H1 (cell line): ENCODE measurements around the gene CAMKMT. TPM values are rescaled to one million over a fixed set of nuclear protein-coding genes. Genes with fewer than 3 reads are reported as not detected.
A peak's percentile ranks its signal among the peaks of the same experiment; 100 is the strongest.

ENCODE experiments used
- CTCF ChIA-PET: fragments of 300-600 bp; sonication (Branson Sonifier 250); formaldehyde crosslinking; loops from one replicate; lab custom pipeline; 2021; ENCODE audit not compliant: partially characterized antibody; lab: Charles Lee
- POLR2A ChIA-PET: fragments of 300-600 bp; sonication (Branson Sonifier 250); formaldehyde crosslinking; loops from one replicate; lab custom pipeline; 2021; ENCODE audit warnings: inconsistent platforms; ENCODE audit not compliant: partially characterized antibody; lab: Charles Lee
- DNase-seq, 2 experiments: peaks; one replicate each; pipeline versions ENCODE4 v3.0.0 to v3.0.0-alpha.2; 2010 to 2022; ENCODE audit warnings: low spot score in 2 of 2, low read depth in 1 of 2, mixed read lengths in 1 of 2
- FAIRE-seq: peaks from 2 replicates; lab custom pipeline; 2011; peaks lifted over from hg19 to GRCh38; lab: Jason Lieb, UNC
- H2AFZ ChIP-seq: 2 replicates; pipeline ENCODE4 v1.8.1; 2012; ENCODE audit warnings: low read length, inconsistent platforms
- H2AK5ac ChIP-seq: 2 replicates; pipeline ENCODE4 v1.6.1; 2013; ENCODE audit warnings: low read depth, low read length
- H2BK120ac ChIP-seq: replicated peaks from 2 replicates; pipeline ENCODE3; 2013; ENCODE audit warnings: low read depth, low read length, inconsistent platforms
- H2BK12ac ChIP-seq: 2 replicates; pipeline ENCODE4 v1.6.1; 2013; ENCODE audit warnings: low read depth, low read length
- H2BK15ac ChIP-seq: 2 replicates; pipeline ENCODE4 v1.6.1; 2013; ENCODE audit warnings: low read length
- H2BK20ac ChIP-seq: 2 replicates; pipeline ENCODE4 v1.6.1; 2013; ENCODE audit warnings: low read length
- H2BK5ac ChIP-seq: 2 replicates; pipeline ENCODE4 v1.6.1; 2013; ENCODE audit warnings: low read depth, low read length
- H3K14ac ChIP-seq: 2 replicates; pipeline ENCODE4 v1.6.1; 2013; ENCODE audit warnings: inconsistent platforms; ENCODE audit not compliant: insufficient read length
- H3K18ac ChIP-seq: 2 replicates; pipeline ENCODE4 v1.6.1; 2013; ENCODE audit warnings: low read length; ENCODE audit errors: extremely low read depth
- H3K23ac ChIP-seq: 2 replicates; pipeline ENCODE4 v1.6.1; 2013; ENCODE audit warnings: inconsistent platforms; ENCODE audit not compliant: insufficient read length
- H3K23me2 ChIP-seq: 2 replicates; pipeline ENCODE4 v1.6.1; 2013; ENCODE audit warnings: low read depth, low read length
- H3K27ac ChIP-seq: 2 replicates; pipeline ENCODE4 v1.6.1; 2011; ENCODE audit warnings: low read depth, low read length, inconsistent platforms
- H3K27me3 ChIP-seq, 4 experiments: replicated peaks in 1 of 4; 1 replicate in 1 of 4; 2 replicates in 3 of 4; pipeline versions ENCODE4 v1.6.1 to v1.8.1; 2011 to 2013; ENCODE audit warnings: low read length in 3 of 4, mild to moderate bottlenecking in 3 of 4, inconsistent platforms in 2 of 4, mixed read lengths in 2 of 4, moderate library complexity in 1 of 4; ENCODE audit not compliant: control insufficient read depth in 3 of 4, insufficient read depth in 3 of 4; ENCODE audit errors: extremely low read depth in 1 of 4
- H3K36me3 ChIP-seq, 4 experiments: 2 replicates each; pipeline versions ENCODE4 v1.6.1 to v1.8.1; 2011 to 2013; ENCODE audit warnings: mild to moderate bottlenecking in 4 of 4, low read length in 3 of 4, moderate library complexity in 2 of 4, control low read depth in 1 of 4, inconsistent platforms in 1 of 4; ENCODE audit not compliant: insufficient read depth in 4 of 4, control insufficient read depth in 2 of 4
- H3K4ac ChIP-seq: replicated peaks from 2 replicates; pipeline ENCODE3; 2013; ENCODE audit warnings: low read length, low read depth, mixed read lengths, inconsistent platforms; ENCODE audit not compliant: insufficient read length
- H3K4me1 ChIP-seq, 4 experiments: replicated peaks in 1 of 4; 1 replicate in 1 of 4; 2 replicates in 3 of 4; pipeline versions ENCODE4 v1.6.1 to v1.8.1; 2011 to 2013; ENCODE audit warnings: low read length in 3 of 4, inconsistent platforms in 2 of 4, mixed read lengths in 1 of 4; ENCODE audit not compliant: insufficient read depth in 4 of 4, control insufficient read depth in 3 of 4
- H3K4me2 ChIP-seq, 2 experiments: 2 replicates each; pipeline versions ENCODE4 v1.6.1 to v1.8.1; 2011 to 2013; ENCODE audit warnings: low read depth in 2 of 2, low read length in 2 of 2, control low read depth in 1 of 2, inconsistent platforms in 1 of 2, mild to moderate bottlenecking in 1 of 2; ENCODE audit not compliant: insufficient read depth in 1 of 2
- H3K4me3 ChIP-seq, 4 experiments: fragments of 200-600, 300-600 bp in 1 of 4; sonication (generic), shearing (Covaris generic), sonication (Bioruptor Twin) in 1 of 4; 2 replicates each; pipeline versions ENCODE4 v1.5.1 to v1.8.1; 2011 to 2016; ENCODE audit warnings: low read length in 4 of 4, low read depth in 3 of 4, control low read depth in 2 of 4, inconsistent platforms in 2 of 4, mild to moderate bottlenecking in 2 of 4, mixed read lengths in 1 of 4, moderate library complexity in 1 of 4; ENCODE audit not compliant: insufficient read depth in 2 of 4; ENCODE audit errors: extremely low read depth in 1 of 4
- H3K56ac ChIP-seq: replicated peaks from 2 replicates; pipeline ENCODE3; 2013; ENCODE audit warnings: low read depth, mild to moderate bottlenecking, mixed read lengths, low read length, inconsistent platforms; ENCODE audit not compliant: insufficient read length
- H3K79me1 ChIP-seq: 2 replicates; pipeline ENCODE4 v1.6.1; 2013; ENCODE audit warnings: low read depth, low read length, control low read depth
- H3K79me2 ChIP-seq, 2 experiments: 2 replicates each; pipeline versions ENCODE4 v1.6.1 to v1.8.1; 2012 to 2013; ENCODE audit warnings: low read length in 2 of 2, mild to moderate bottlenecking in 2 of 2, inconsistent platforms in 1 of 2; ENCODE audit not compliant: insufficient read depth in 2 of 2, control insufficient read depth in 1 of 2
- H3K9ac ChIP-seq, 4 experiments: replicated peaks in 1 of 4; 1 replicate in 1 of 4; 2 replicates in 3 of 4; pipeline versions ENCODE4 v1.6.1 to v1.8.1; 2011 to 2013; ENCODE audit warnings: low read depth in 3 of 4, low read length in 3 of 4, control low read depth in 2 of 4, mild to moderate bottlenecking in 2 of 4, moderate library complexity in 2 of 4, inconsistent platforms in 1 of 4; ENCODE audit errors: extremely low read depth in 1 of 4
- H3K9me3 ChIP-seq, 2 experiments: 2 replicates each; pipeline versions ENCODE4 v1.6.1 to v1.8.1; 2012 to 2013; ENCODE audit warnings: mild to moderate bottlenecking in 2 of 2, moderate library complexity in 2 of 2, control low read depth in 1 of 2, inconsistent platforms in 1 of 2, low read depth in 1 of 2, low read length in 1 of 2, mixed read lengths in 1 of 2; ENCODE audit not compliant: insufficient read depth in 2 of 2
- H4K20me1 ChIP-seq, 2 experiments: replicated peaks in 1 of 2; 2 replicates each; pipeline versions ENCODE3 to v1.8.1; 2011 to 2013; ENCODE audit warnings: inconsistent platforms in 2 of 2, low read length in 2 of 2, mild to moderate bottlenecking in 1 of 2; ENCODE audit not compliant: insufficient read depth in 2 of 2, control insufficient read depth in 1 of 2
- H4K5ac ChIP-seq: 2 replicates; pipeline ENCODE4 v1.6.1; 2013; ENCODE audit warnings: low read length, low read depth, mixed read lengths, inconsistent platforms; ENCODE audit not compliant: insufficient read length
- H4K8ac ChIP-seq: 2 replicates; pipeline ENCODE4 v1.8.0; 2013; ENCODE audit warnings: mild to moderate bottlenecking, moderate library complexity, low read length, inconsistent platforms; ENCODE audit not compliant: insufficient read depth; ENCODE audit errors: extremely low read depth
- H4K91ac ChIP-seq: replicated peaks from 2 replicates; pipeline ENCODE3; 2013; ENCODE audit warnings: low read length, mixed read lengths, inconsistent platforms; ENCODE audit not compliant: insufficient read length
- CBX8 ChIP-seq: fragments of 300-800, 300-1000 bp; sonication (generic); IDR thresholded peaks from 2 replicates; pipeline ENCODE4 v1.7.1; 2016; ENCODE audit warnings: low read depth, low read length, borderline replicate concordance
- CTBP2 ChIP-seq: IDR thresholded peaks from 2 replicates; pipeline ENCODE4 v1.7.0; 2011; ENCODE audit warnings: borderline replicate concordance, mild to moderate bottlenecking, moderate library complexity, mixed read lengths, low read length; ENCODE audit not compliant: insufficient read depth, insufficient read length
- CTCF ChIP-seq, 3 experiments: IDR thresholded peaks; 1 replicate in 2 of 3; 2 replicates in 1 of 3; pipeline versions ENCODE4 v1.5.1 to v1.6.1; 2011; ENCODE audit warnings: low read length in 3 of 3, mild to moderate bottlenecking in 3 of 3, inconsistent platforms in 2 of 3, low read depth in 1 of 3, moderate library complexity in 1 of 3; ENCODE audit not compliant: insufficient read depth in 1 of 3; ENCODE audit errors: control extremely low read depth in 1 of 3
- GTF2F1 ChIP-seq: IDR thresholded peaks from 2 replicates; pipeline ENCODE4 v1.6.1; 2012; ENCODE audit warnings: low read depth, low read length, improper control_type of control experiment, borderline replicate concordance
- KDM1A ChIP-seq: fragments of 200-600, 300-600 bp; sonication (generic); IDR thresholded peaks from 2 replicates; pipeline ENCODE4 v1.7.1; 2016; ENCODE audit warnings: mild to moderate bottlenecking, low read length, borderline replicate concordance
- NANOG ChIP-seq: IDR thresholded peaks from 2 replicates; pipeline ENCODE4 v1.6.1; 2011; ENCODE audit warnings: low read length, low read depth, mild to moderate bottlenecking, inconsistent platforms; ENCODE audit not compliant: insufficient read depth, poor library complexity, severe bottlenecking
- NRF1 ChIP-seq: IDR thresholded peaks from 2 replicates; pipeline ENCODE4 v1.6.1; 2011; ENCODE audit warnings: mild to moderate bottlenecking, low read depth, low read length, improper control_type of control experiment
- SIRT6 ChIP-seq: IDR thresholded peaks from one replicate; pipeline ENCODE4 v1.7.1; 2012; ENCODE audit warnings: low read length, inconsistent platforms
- TAF7 ChIP-seq: optimal IDR thresholded peaks from 2 replicates; pipeline ENCODE3; 2011; ENCODE audit warnings: low read depth, mild to moderate bottlenecking, inconsistent platforms, low read length, moderate library complexity, borderline replicate concordance
- WGBS, 2 experiments: shearing (Covaris generic) in 1 of 2; methylation state at CpG; one replicate each; pipeline versions ENCODE4 v1.1.6 to v1.1.7; 2013 to 2015; ENCODE audit warnings: low lambda C conversion rate in 2 of 2, mixed read lengths in 2 of 2, inconsistent platforms in 1 of 2, low coverage in 1 of 2, missing lambda C conversion rate in 1 of 2; ENCODE audit not compliant: insufficient replicate concordance in 2 of 2, insufficient coverage in 1 of 2, insufficient read length in 1 of 2; ENCODE audit errors: extremely low coverage in 1 of 2, missing lambda C conversion rate in 1 of 2; 5-methylcytosine and 5-hydroxymethylcytosine counted together
- polyA plus RNA-seq, 7 experiments: library from polyadenylated mRNA; depleted of rRNA in 3 of 7; stranded (reverse) in 5 of 7; unstranded in 2 of 7; fragments of >200 nt in 5 of 7; fragments of 200-250 nt in 2 of 7; gene quantifications; 1 replicate in 5 of 7; 2 replicates in 1 of 7; 4 replicates in 1 of 7; pipeline versions ENCODE4 v1.2.1 to v1.2.3, GENCODE V29; 2011 to 2013; ENCODE audit warnings: missing spikeins in 2 of 7, mixed read lengths in 2 of 7
- total RNA-seq: library from RNA; stranded (reverse); fragmentation: NEBNext Ultra II Directional; extraction: Animal tissue kit (Norgen Biotek cat#: 25700); gene quantifications from 2 replicates; pipeline ENCODE4 v1.2.1, GENCODE V29; 2021

Gene CAMKMT
- total and polyA plus RNA-seq, 2 of the 8 experiments (the other 6 are each of a cell fraction or from before 2014, with no cell fraction given): 14.7 to 22.4 TPM

- no peak overlapping the region for H2BK5ac ChIP-seq
- POLR2A ChIA-PET: interaction anchor here (0.6 to 1.0 kb wide), 3 partner anchors 10 to 448 kb away, joined by 3 to 4 read pairs (median 3); no protein-coding TSS in a partner anchor
- H3K4ac ChIP-seq: no peak overlapping the region
- FAIRE-seq (peak; percentile 100), DNase-seq (peak in 1 of 2 experiments; percentile 5)
- no peak overlapping the region for H2AK5ac ChIP-seq
- no peak overlapping the region for H3K9ac ChIP-seq
- H2BK120ac ChIP-seq: no peak overlapping the region
- peaks cover 0 to 1% (median 0%) of the 10 kb centered on the region in 4 experiments; a peak in 1 of 7 replicates for H3K27me3 ChIP-seq
- no peak overlapping the region for H3K4me2 ChIP-seq
- no peak overlapping the region for H2BK15ac ChIP-seq
- no peaks in the 10 kb centered on the region for H4K20me1 ChIP-seq
- H3K79me1 ChIP-seq: no peaks in the 10 kb centered on the region
- H3K9me3 ChIP-seq: no peaks in the 10 kb centered on the region
- H2AFZ ChIP-seq: no peak overlapping the region
- H3K23ac ChIP-seq: no peak overlapping the region
- H2BK20ac ChIP-seq: no peak overlapping the region
- no peak overlapping the region for H3K14ac ChIP-seq
- no peaks in the 10 kb centered on the region for H3K23me2 ChIP-seq
- CTCF ChIA-PET: interaction anchor here (0.6 to 5.8 kb wide), 95 partner anchors 9 to 1818 kb away, joined by 3 to 103 read pairs (median 5); no protein-coding TSS in a partner anchor
- no peak overlapping the region for H3K18ac ChIP-seq
- H3K4me3 ChIP-seq: no peak overlapping the region
- H2BK12ac ChIP-seq: no peak overlapping the region
- no peak overlapping the region for H3K27ac ChIP-seq
- WGBS, 2 experiments: 26% methylated on average over 5 of the region's 5 CpGs; no CpG with 5 or more reads in 1 of the 2 experiments
- H4K91ac ChIP-seq: no peak overlapping the region
- H4K8ac ChIP-seq: no peak overlapping the region
- peaks cover 0 to 3% (median 1%) of the 10 kb centered on the region in 4 experiments; a peak in 1 of 7 replicates for H3K4me1 ChIP-seq
- H3K79me2 ChIP-seq: no peaks in the 10 kb centered on the region
- no peak overlapping the region for H4K5ac ChIP-seq
- no peak overlapping the region for H3K56ac ChIP-seq
- H3K36me3 ChIP-seq: no peaks in the 10 kb centered on the region
- TF ChIP-seq CTBP2 (no peak), KDM1A (no peak), CTCF (IDR thresholded peaks at IDR 0.05; ENCODE audit: control extremely low read depth in 1 of 3, insufficient read depth in 1 of 3, low read depth in 1 of 3, low read length in 3 of 3) (peak in 2 of 3 experiments; percentile 100; a peak in 3 of 4 replicates), CBX8 (no peak), NRF1 (no peak), NANOG (no peak), SIRT6 (no peak), GTF2F1 (no peak), TAF7 (no peak)
Observed at GRCh38 chr2:44479127-44479887, 117.6 kb downstream of the CAMKMT start.
